LNCaP clone FGC (cell line): ENCODE measurements around the gene CCL18.
"Not testable (repeated sequence)": the region's sequence is repeated elsewhere in the genome, so short reads cannot be mapped to it uniquely, and the experiment has no call there.

ENCODE experiments used
- DNase-seq: peaks from one replicate; pipeline ENCODE4 v3.0.0-alpha.2; 2011; ENCODE audit warnings: low read depth
- H3K4me3 ChIP-seq: 2 replicates; pipeline ENCODE4 v1.5.1; 2011; ENCODE audit warnings: mild to moderate bottlenecking, low read depth, low read length, control low read depth
- CTCF ChIP-seq: IDR thresholded peaks from 2 replicates; pipeline ENCODE4 v1.5.1; 2012; ENCODE audit warnings: mild to moderate bottlenecking; ENCODE audit not compliant: control insufficient read depth, insufficient read depth; ENCODE audit errors: extremely low read depth

The CCL18 gene

GRCh38 chr17:36086791-36087190, 22.7 kb downstream of the CCL18 start:
- no peak for DNase-seq
- TF ChIP-seq CTCF = no peak
- H3K4me3 ChIP-seq = no peak overlapping the region

GRCh38 chr17:36087471-36087870, 23.4 kb downstream of the CCL18 start:
- not testable (repeated sequence) for H3K4me3 ChIP-seq, DNase-seq

GRCh38 chr17:36087897-36088572, 24.0 kb downstream of the CCL18 start:
- H3K4me3 ChIP-seq, DNase-seq: not testable (repeated sequence)

- H3K4me3 ChIP-seq = no peak overlapping the region
- no peak for DNase-seq
- no peak for TF ChIP-seq CTCF
Measured at GRCh38 chr17:36088670-36089338, 24.7 kb downstream of the CCL18 start.

GRCh38 chr17:36089339-36089865, 25.3 kb downstream of the CCL18 start:
- no peak for DNase-seq
- TF ChIP-seq CTCF = no peak
- H3K4me3 ChIP-seq = no peak overlapping the region

- no peak for DNase-seq
- no peak for TF ChIP-seq CTCF
- H3K4me3 ChIP-seq = no peak within 1 kb of the TSS
Measured at GRCh38 chr17:36089888-36090836, 26.1 kb downstream of the CCL18 start, which contains the start of gene CCL3. TSS of gene CCL3 (minus strand) at chr17:36090143. CDS start at chr17:36090058, 85 bp downstream.

- TF ChIP-seq CTCF = no peak
- no peak overlapping the region for H3K4me3 ChIP-seq
- no peak for DNase-seq
Measured at GRCh38 chr17:36092230-36092629, 28.2 kb downstream of the CCL18 start.

- not testable (repeated sequence) for H3K4me3 ChIP-seq, DNase-seq
Measured at GRCh38 chr17:36092715-36093114, 28.6 kb downstream of the CCL18 start.
